HG02884 (cell line): ENCODE results near the gene LRRC14B.

Experiments used
- ATAC-seq: cut with Tn5 transposase; IDR thresholded peaks from one replicate; pipeline ENCODE4 v1.9.1; 2021; ENCODE audit warnings: mild to moderate bottlenecking, moderate library complexity; ENCODE audit not compliant: unreplicated experiment

Gene LRRC14B

GRCh38 chr5:191036-191948 lies at the start of gene LRRC14B:
TSS of gene LRRC14B (plus strand) at chr5:191495. CDS start at chr5:191539, 44 bp downstream.
- ATAC-seq, result no peak

- no peak for ATAC-seq
Measured at GRCh38 chr5:141761-142160, 49.5 kb upstream of the LRRC14B start.

GRCh38 chr5:142246-142810 lies 49.0 kb upstream of the LRRC14B start:
- no peak for ATAC-seq

- ATAC-seq, result no peak
Measured at GRCh38 chr5:143041-143440, 48.3 kb upstream of the LRRC14B start.

GRCh38 chr5:144941-145340 lies 46.4 kb upstream of the LRRC14B start:
- ATAC-seq, result no peak

- ATAC-seq, result no peak
Measured at GRCh38 chr5:145585-146323, 45.5 kb upstream of the LRRC14B start.

- no peak for ATAC-seq
Measured at GRCh38 chr5:147751-148150, 43.5 kb upstream of the LRRC14B start.

- ATAC-seq, result no peak
Measured at GRCh38 chr5:149745-150485, 41.4 kb upstream of the LRRC14B start.

- ATAC-seq, result no peak
Measured at GRCh38 chr5:150746-151145, 40.5 kb upstream of the LRRC14B start.

GRCh38 chr5:152077-152476 lies 39.2 kb upstream of the LRRC14B start:
- no peak for ATAC-seq

GRCh38 chr5:153256-153655 lies 38.0 kb upstream of the LRRC14B start:
- ATAC-seq, result no peak

- no peak for ATAC-seq
Measured at GRCh38 chr5:154236-154635, 37.1 kb upstream of the LRRC14B start.

- ATAC-seq, result no peak
Measured at GRCh38 chr5:154826-155225, 36.5 kb upstream of the LRRC14B start.

- ATAC-seq, result no peak
Measured at GRCh38 chr5:155651-156410, 35.5 kb upstream of the LRRC14B start.

- ATAC-seq, result no peak
Measured at GRCh38 chr5:156411-157072, 34.8 kb upstream of the LRRC14B start.

GRCh38 chr5:157126-157715 lies 34.1 kb upstream of the LRRC14B start:
- ATAC-seq, result no peak

- no peak for ATAC-seq
Measured at GRCh38 chr5:157801-158200, 33.5 kb upstream of the LRRC14B start.

- ATAC-seq, result no peak
Measured at GRCh38 chr5:158807-159447, 32.4 kb upstream of the LRRC14B start.
